DOHH2 (cell line): ENCODE results near the gene SLIT2.

Experiments
- CTCF ChIP-seq: fragments of 200-600 bp; sonication (generic); IDR thresholded peaks from one replicate; pipeline ENCODE4 v1.5.1; 2014; ENCODE audit warnings: antibody characterized with exemption, mild to moderate bottlenecking, low read depth, low read length; ENCODE audit not compliant: poor library complexity, severe bottlenecking
- EZH2phosphoT487 ChIP-seq: fragments of 200-600 bp; sonication (generic); IDR thresholded peaks from 2 replicates; pipeline ENCODE4 v1.6.1; 2017; ENCODE audit warnings: borderline replicate concordance, mild to moderate bottlenecking, antibody characterized with exemption, low read length, moderate library complexity, mixed read lengths

GRCh38 chr4:20262221-20262620 is 10.5 kb downstream of the SLIT2 start:
- TF ChIP-seq CTCF (no peak), EZH2phosphoT487 (no peak)
